Naive thymus-derived CD4-positive, alpha-beta T cell (primary cell): ENCODE results near the gene IFI6. TPM values are rescaled to one million over a fixed set of nuclear protein-coding genes. Genes with fewer than 3 reads are reported as not detected.
"Not testable (repeated sequence)": the region's sequence is repeated elsewhere in the genome, so short reads cannot be mapped to it uniquely, and the experiment has no call there.

Source experiments
- ATAC-seq: fragments of 150-1000 bp; cut with Tn5 transposase; 2 replicates; pipeline ENCODE4 v1.10.0; 2021; ENCODE audit warnings: mild to moderate bottlenecking, moderate library complexity
- CTCF ChIA-PET: fragments of 350-600 bp; sonication (Branson Sonifier 250); formaldehyde crosslinking; loops from one replicate; lab custom pipeline; 2021; ENCODE audit warnings: antibody characterized with exemption; lab: Charles Lee
- POLR2A ChIA-PET: fragments of 350-600 bp; sonication (Branson Sonifier 250); formaldehyde crosslinking; loops from one replicate; lab custom pipeline; 2021; ENCODE audit warnings: antibody characterized with exemption, inconsistent platforms; lab: Charles Lee
- DNase-seq, 9 donors: peaks; one replicate each; pipeline versions ENCODE4 v3.0.0 to v3.0.0-alpha.2; 2020 to 2022; ENCODE audit warnings: mixed read lengths in 1 of 9
- H3K27ac ChIP-seq: one replicate; pipeline ENCODE4 v1.7.0; 2013; ENCODE audit warnings: mild to moderate bottlenecking, low read depth, low read length, moderate library complexity
- H3K27me3 ChIP-seq, 2 donors: one replicate each; pipeline ENCODE4 v1.7.0; 2013; ENCODE audit warnings: low read length in 2 of 2, mild to moderate bottlenecking in 2 of 2, moderate library complexity in 2 of 2; ENCODE audit not compliant: control insufficient read depth in 2 of 2, insufficient read depth in 2 of 2
- H3K36me3 ChIP-seq, 3 experiments: 1 replicate in 2 of 3; 2 replicates in 1 of 3; pipeline ENCODE4 v1.7.0; 2013; ENCODE audit warnings: low read length in 3 of 3, mild to moderate bottlenecking in 3 of 3, moderate library complexity in 1 of 3; ENCODE audit not compliant: insufficient read depth in 3 of 3, control insufficient read depth in 2 of 3
- H3K4me1 ChIP-seq, 2 donors: one replicate each; pipeline ENCODE4 v1.7.0; 2013; ENCODE audit warnings: low read length in 2 of 2, mild to moderate bottlenecking in 2 of 2, moderate library complexity in 1 of 2; ENCODE audit not compliant: control insufficient read depth in 2 of 2, insufficient read depth in 2 of 2
- H3K4me3 ChIP-seq: 2 replicates; pipeline ENCODE4 v1.7.0; 2013; ENCODE audit warnings: mild to moderate bottlenecking, low read length
- H3K9me3 ChIP-seq, 3 experiments: 1 replicate in 2 of 3; 2 replicates in 1 of 3; pipeline ENCODE4 v1.7.0; 2013; ENCODE audit warnings: low read length in 3 of 3; ENCODE audit not compliant: control insufficient read depth in 2 of 3
- H3K27ac Mint-ChIP-seq, 9 donors: one replicate each; pipeline ENCODE4 v1.8.0; 2020 to 2022; ENCODE audit warnings: mixed read lengths in 9 of 9, mild to moderate bottlenecking in 8 of 9, moderate library complexity in 5 of 9, inconsistent platforms in 2 of 9
- H3K27me3 Mint-ChIP-seq, 5 donors: one replicate each; pipeline ENCODE4 v1.8.0; 2021 to 2022; ENCODE audit warnings: mixed read lengths in 5 of 5, mild to moderate bottlenecking in 1 of 5
- H3K36me3 Mint-ChIP-seq, 5 donors: one replicate each; pipeline ENCODE4 v1.8.0; 2020 to 2022; ENCODE audit warnings: mixed read lengths in 5 of 5, mild to moderate bottlenecking in 3 of 5, inconsistent platforms in 1 of 5
- H3K4me1 Mint-ChIP-seq, 7 donors: one replicate each; pipeline ENCODE4 v1.8.0; 2020 to 2022; ENCODE audit warnings: mixed read lengths in 7 of 7, mild to moderate bottlenecking in 3 of 7, inconsistent platforms in 1 of 7
- H3K4me3 Mint-ChIP-seq, 10 donors: one replicate each; pipeline ENCODE4 v1.8.0; 2020 to 2022; ENCODE audit warnings: mild to moderate bottlenecking in 10 of 10, mixed read lengths in 10 of 10, moderate library complexity in 6 of 10, inconsistent platforms in 2 of 10
- H3K9me3 Mint-ChIP-seq, 11 donors: one replicate each; pipeline ENCODE4 v1.8.0; 2020 to 2022; ENCODE audit warnings: mixed read lengths in 11 of 11, mild to moderate bottlenecking in 4 of 11, inconsistent platforms in 1 of 11, moderate library complexity in 1 of 11
- intact Hi-C, 2 donors: fragments of 100-400 bp; cut with micrococcal nuclease; formaldehyde crosslinking; loops; one replicate each; pipeline ENCODE4 v1.15.1; 2023
- polyA plus RNA-seq, 2 donors: library from polyadenylated mRNA; unstranded; fragments of 300-500 nt; fragmentation: Illumina TruSeq; gene quantifications; one replicate each; pipeline ENCODE4 v1.2.3, GENCODE V29; 2021
- total RNA-seq, 6 experiments: library from RNA in 5 of 6; stranded (reverse) in 5 of 6; gene quantifications; 1 replicate in 5 of 6; 2 replicates in 1 of 6; pipeline ENCODE4 v1.2.3 and lab custom pipeline; 2021 to 2026

Gene IFI6
- total and polyA plus RNA-seq, 7 experiments from 2014 or later = 24.7 to 266 (median 35.9) TPM

DNA sequence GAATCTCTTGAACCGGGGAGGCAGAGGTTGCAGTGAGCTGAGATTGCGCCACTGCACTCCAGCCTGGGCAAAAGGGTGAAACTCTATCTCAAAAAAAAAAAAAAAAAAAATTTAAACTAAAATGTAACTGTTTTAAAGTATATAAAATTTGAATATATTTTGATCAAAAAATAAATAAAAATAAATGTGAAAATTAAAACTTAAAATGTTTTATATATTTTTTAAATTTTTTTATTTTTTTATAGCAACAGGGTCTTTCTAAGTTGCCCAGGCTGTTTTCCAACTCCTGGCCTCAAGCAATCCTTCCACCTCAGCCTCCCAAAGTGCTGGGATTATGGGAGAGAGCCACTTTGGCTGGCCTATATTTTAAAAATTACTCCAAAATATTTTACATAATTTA lies 38.6 kb upstream of the IFI6 start:
- Histone ChIP-seq H3K9me3 (no peaks in the 10 kb centered on the region), H3K27me3 (no peaks in the 10 kb centered on the region), H3K27ac (no peak overlapping the region), H3K36me3 (no peaks in the 10 kb centered on the region), H3K4me1 (no peaks in the 10 kb centered on the region), H3K4me3 (no peak overlapping the region)
- DNase-seq (no peak), ATAC-seq (no peak)
- intact Hi-C loops = no loop called here
- H3K4me1 Mint-ChIP-seq = peaks cover 0 to 7% (median 0%) of the 10 kb centered on the region in 7 donors
- H3K27ac Mint-ChIP-seq = no peak overlapping the region
- H3K4me3 Mint-ChIP-seq = no peak overlapping the region
- peaks cover 0 to 15% (median 6%) of the 10 kb centered on the region in 5 donors for H3K27me3 Mint-ChIP-seq
- H3K9me3 Mint-ChIP-seq = peaks cover 0 to 6% (median under 1%) of the 10 kb centered on the region in 11 donors
- peaks cover 0 to 4% (median 0%) of the 10 kb centered on the region in 5 donors for H3K36me3 Mint-ChIP-seq
- CTCF ChIA-PET = no interaction called here
- POLR2A ChIA-PET = no interaction called here

- no peak for DNase-seq
- no peak overlapping the region for H3K4me3 Mint-ChIP-seq
- no peaks in the 10 kb centered on the region for H3K4me1 Mint-ChIP-seq
- H3K27me3 Mint-ChIP-seq = peaks cover 0 to 25% (median 5%) of the 10 kb centered on the region in 5 donors
- H3K27me3 ChIP-seq = no peaks in the 10 kb centered on the region
- no peak for ATAC-seq
- H3K27ac ChIP-seq = no peak overlapping the region
- CTCF ChIA-PET = interaction anchor here (0.6 kb wide), 1 partner anchor 41 kb away, joined by 3 read pairs; no protein-coding TSS in a partner anchor
- H3K4me3 ChIP-seq = no peak overlapping the region
- H3K4me1 ChIP-seq = no peaks in the 10 kb centered on the region
- no peaks in the 10 kb centered on the region for H3K36me3 ChIP-seq
- no peaks in the 10 kb centered on the region for H3K9me3 ChIP-seq
- H3K9me3 Mint-ChIP-seq = peaks cover 0 to 25% (median 13%) of the 10 kb centered on the region in 11 donors
- H3K36me3 Mint-ChIP-seq = peaks cover 1 to 11% (median 7%) of the 10 kb centered on the region in 5 donors
- intact Hi-C loops = no loop called here
- POLR2A ChIA-PET = no interaction called here
- H3K27ac Mint-ChIP-seq = no peak overlapping the region
Measured at GRCh38 chr1:27705545-27705944, 33.6 kb upstream of the IFI6 start.

DNA sequence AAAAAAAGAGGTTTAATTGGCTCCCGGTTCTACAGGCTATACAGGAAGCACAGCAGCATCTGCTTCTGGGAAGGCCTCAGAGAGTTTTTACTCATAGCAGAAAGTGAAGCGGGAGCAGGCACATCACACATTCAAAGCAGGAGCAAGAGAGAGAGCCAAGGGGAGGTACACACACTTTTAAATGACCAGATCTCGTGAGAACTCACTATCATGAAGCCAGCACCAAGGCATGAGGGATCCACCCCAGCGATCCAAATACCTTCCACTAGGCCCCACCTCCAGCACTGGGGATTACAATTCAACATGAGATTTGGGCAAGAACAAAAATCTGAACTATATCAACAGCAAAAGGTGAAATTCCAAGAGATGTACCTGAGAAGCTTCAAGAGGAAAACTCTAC lies 33.0 kb upstream of the IFI6 start:
- Mint-ChIP-seq H3K27ac (peak overlapping the region in 3 of 9 donors; percentile 4 to 59 (median 28)), H3K4me1 (no peaks in the 10 kb centered on the region), H3K27me3 (peaks cover 0 to 28% (median 5%) of the 10 kb centered on the region in 5 donors), H3K4me3 (no peak overlapping the region), H3K36me3 (peaks cover 1 to 11% (median 7%) of the 10 kb centered on the region in 5 donors), H3K9me3 (peaks cover 0 to 25% (median 13%) of the 10 kb centered on the region in 11 donors)
- ATAC-seq = no peak
- POLR2A ChIA-PET = no interaction called here
- no peaks in the 10 kb centered on the region for H3K4me1 ChIP-seq
- no peaks in the 10 kb centered on the region for H3K27me3 ChIP-seq
- CTCF ChIA-PET = no interaction called here
- no peak overlapping the region for H3K4me3 ChIP-seq
- H3K9me3 ChIP-seq = no peaks in the 10 kb centered on the region
- no peak for DNase-seq
- no peak overlapping the region for H3K27ac ChIP-seq
- intact Hi-C loops = no loop called here
- no peaks in the 10 kb centered on the region for H3K36me3 ChIP-seq

DNA sequence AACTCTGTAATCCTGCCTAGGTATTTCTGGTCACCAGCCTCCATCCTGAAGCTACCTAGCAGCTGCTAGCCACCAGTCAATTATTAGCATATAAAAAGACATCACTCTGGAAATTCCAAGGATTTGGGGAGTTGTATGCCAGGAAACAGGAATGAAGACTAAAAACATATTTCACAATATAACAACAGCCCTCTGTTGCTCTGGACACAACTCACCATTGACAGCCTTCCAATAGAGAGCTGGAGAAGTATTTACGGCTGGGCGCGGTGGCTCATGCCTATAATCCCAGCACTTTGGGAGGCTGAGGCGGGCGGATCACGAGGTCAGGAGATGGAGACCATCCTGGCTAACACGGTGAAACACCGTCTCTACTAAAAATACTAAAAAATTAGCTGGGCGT lies 24.8 kb upstream of the IFI6 start:
- H3K27me3 ChIP-seq, H3K36me3 Mint-ChIP-seq, H3K27ac ChIP-seq, H3K4me1 ChIP-seq, H3K27ac Mint-ChIP-seq, H3K4me3 ChIP-seq, CTCF ChIA-PET, DNase-seq, H3K4me1 Mint-ChIP-seq, H3K4me3 Mint-ChIP-seq, POLR2A ChIA-PET, H3K36me3 ChIP-seq, intact Hi-C loops, H3K9me3 ChIP-seq, ATAC-seq: not testable (repeated sequence)
- Mint-ChIP-seq H3K27me3 (peaks cover 0 to 35% (median 12%) of the 10 kb centered on the region in 5 donors), H3K9me3 (peaks cover 0 to 13% (median 3%) of the 10 kb centered on the region in 11 donors)

GRCh38 chr1:27690183-27690582 lies 18.2 kb upstream of the IFI6 start:
- no peaks in the 10 kb centered on the region for H3K27me3 ChIP-seq
- intact Hi-C loops = no loop called here
- no peak for ATAC-seq

DNA sequence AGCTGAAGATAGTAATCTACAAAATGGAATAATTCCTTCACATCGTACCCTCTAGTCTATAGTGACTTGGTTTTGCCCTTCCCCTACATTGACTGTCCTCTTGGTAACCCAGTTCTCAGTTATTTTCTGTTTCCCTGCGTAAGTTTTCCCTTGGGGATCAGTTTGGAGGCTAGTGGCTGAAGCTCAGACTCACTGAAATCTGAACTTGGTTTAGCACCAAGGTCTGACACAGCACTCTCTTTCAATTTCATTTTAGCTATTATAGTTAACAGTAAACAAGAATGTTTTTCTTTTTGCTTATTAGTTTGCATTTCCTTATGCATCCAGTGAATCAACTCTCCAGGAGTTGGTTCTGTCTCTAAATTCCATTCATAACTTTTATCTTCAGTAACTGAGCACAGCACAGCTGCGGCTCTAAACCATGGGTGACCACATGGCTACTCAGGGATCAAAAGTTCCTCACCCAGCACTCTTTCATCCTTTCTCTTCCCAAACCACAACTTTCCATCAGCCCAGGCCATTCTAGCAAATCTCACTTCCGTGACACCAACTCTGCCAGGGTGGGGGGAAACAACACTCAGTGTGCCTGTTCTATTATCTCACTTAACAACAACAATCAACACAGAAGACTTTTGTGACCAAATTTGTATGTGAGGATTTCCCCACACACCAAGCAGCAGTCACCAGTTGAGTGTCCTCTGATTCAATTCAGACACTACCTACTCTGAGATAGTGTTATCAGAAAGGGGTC lies 17.6 kb upstream of the IFI6 start:
- H3K4me3 ChIP-seq = no peak overlapping the region
- peaks cover 0 to 4% (median 0%) of the 10 kb centered on the region in 11 donors for H3K9me3 Mint-ChIP-seq
- no peak overlapping the region for H3K27ac ChIP-seq
- H3K4me3 Mint-ChIP-seq = peak overlapping the region in 1 of 10 donors; percentile 7
- H3K27me3 Mint-ChIP-seq = peaks cover 0 to 21% (median 0%) of the 10 kb centered on the region in 5 donors
- intact Hi-C loops = no loop called here
- H3K9me3 ChIP-seq = no peaks in the 10 kb centered on the region
- H3K4me1 Mint-ChIP-seq = peaks cover 0 to 11% (median 0%) of the 10 kb centered on the region in 7 donors
- DNase-seq (no peak), ATAC-seq (no peak)
- no peaks in the 10 kb centered on the region for H3K27me3 ChIP-seq
- CTCF ChIA-PET = no interaction called here
- peak overlapping the region in 2 of 9 donors; percentile 34 to 79 for H3K27ac Mint-ChIP-seq
- POLR2A ChIA-PET = no interaction called here
- H3K36me3 Mint-ChIP-seq = peaks cover 0 to 5% (median 0%) of the 10 kb centered on the region in 5 donors
- no peaks in the 10 kb centered on the region for H3K4me1 ChIP-seq
- no peaks in the 10 kb centered on the region for H3K36me3 ChIP-seq

More at GRCh38 chr1:27690183-27690582, 18.2 kb upstream of the IFI6 start:
- Mint-ChIP-seq H3K27ac (no peak overlapping the region), H3K4me3 (no peak overlapping the region), H3K9me3 (peaks cover 0 to 4% (median 0%) of the 10 kb centered on the region in 11 donors), H3K27me3 (peaks cover 0 to 19% (median 0%) of the 10 kb centered on the region in 5 donors), H3K4me1 (peaks cover 0 to 11% (median 0%) of the 10 kb centered on the region in 7 donors), H3K36me3 (peaks cover 0 to 5% (median 0%) of the 10 kb centered on the region in 5 donors)
- Histone ChIP-seq H3K4me3 (no peak overlapping the region), H3K9me3 (no peaks in the 10 kb centered on the region), H3K36me3 (no peaks in the 10 kb centered on the region), H3K4me1 (no peaks in the 10 kb centered on the region), H3K27ac (no peak overlapping the region)
- no peak for DNase-seq
- CTCF ChIA-PET = no interaction called here
- POLR2A ChIA-PET = no interaction called here
